Esophagus (tissue), 2 donors: ENCODE data around the gene COL24A1. TPM values are rescaled to one million over a fixed set of nuclear protein-coding genes. Genes with fewer than 3 reads are reported as not detected.

Experiments
- H3K27ac ChIP-seq, 2 donors: one replicate each; pipeline ENCODE4 v1.5.1; 2013; ENCODE audit warnings: low read depth in 2 of 2, mild to moderate bottlenecking in 2 of 2, inconsistent platforms in 1 of 2, low read length in 1 of 2, moderate library complexity in 1 of 2
- H3K27me3 ChIP-seq, 2 donors: one replicate each; pipeline ENCODE4 v1.6.1; 2013; ENCODE audit warnings: low read length in 2 of 2, control low read depth in 1 of 2, mild to moderate bottlenecking in 1 of 2; ENCODE audit not compliant: insufficient read depth in 2 of 2, control insufficient read depth in 1 of 2
- H3K36me3 ChIP-seq, 2 donors: one replicate each; pipeline ENCODE4 v1.6.1; 2013; ENCODE audit warnings: low read length in 1 of 2; ENCODE audit not compliant: control insufficient read depth in 2 of 2, insufficient read depth in 2 of 2
- H3K4me1 ChIP-seq, 2 donors: one replicate each; pipeline ENCODE4 v1.6.1; 2013; ENCODE audit warnings: low read length in 1 of 2; ENCODE audit not compliant: control insufficient read depth in 2 of 2, insufficient read depth in 2 of 2
- H3K4me3 ChIP-seq, 2 donors: one replicate each; pipeline ENCODE4 v1.5.1; 2013; ENCODE audit warnings: low read length in 2 of 2, mild to moderate bottlenecking in 2 of 2, low read depth in 1 of 2, moderate library complexity in 1 of 2
- H3K9me3 ChIP-seq, 2 donors: one replicate each; pipeline ENCODE4 v1.6.1; 2013; ENCODE audit warnings: mild to moderate bottlenecking in 2 of 2, low read depth in 1 of 2, low read length in 1 of 2, moderate library complexity in 1 of 2; ENCODE audit not compliant: control insufficient read depth in 2 of 2, insufficient read depth in 1 of 2
- WGBS, 2 donors: extraction: QIAGEN DNeasy Blood & Tissue Kit; methylation state at CpG; one replicate each; pipeline ENCODE4 v1.1.7; 2013; 5-methylcytosine and 5-hydroxymethylcytosine counted together
- polyA plus RNA-seq, 2 donors: library from polyadenylated mRNA; stranded (reverse); fragments of 200-250 nt; gene quantifications; one replicate each; pipeline ENCODE4 v1.2.3, GENCODE V29; 2013
- donor health status: healthy with polysubstance abuse.
- donor health status: Bipolar disorder and iron deficiency.

COL24A1 gene
- polyA plus RNA-seq, 2 donors = 0.14 to 0.16 TPM

DNA sequence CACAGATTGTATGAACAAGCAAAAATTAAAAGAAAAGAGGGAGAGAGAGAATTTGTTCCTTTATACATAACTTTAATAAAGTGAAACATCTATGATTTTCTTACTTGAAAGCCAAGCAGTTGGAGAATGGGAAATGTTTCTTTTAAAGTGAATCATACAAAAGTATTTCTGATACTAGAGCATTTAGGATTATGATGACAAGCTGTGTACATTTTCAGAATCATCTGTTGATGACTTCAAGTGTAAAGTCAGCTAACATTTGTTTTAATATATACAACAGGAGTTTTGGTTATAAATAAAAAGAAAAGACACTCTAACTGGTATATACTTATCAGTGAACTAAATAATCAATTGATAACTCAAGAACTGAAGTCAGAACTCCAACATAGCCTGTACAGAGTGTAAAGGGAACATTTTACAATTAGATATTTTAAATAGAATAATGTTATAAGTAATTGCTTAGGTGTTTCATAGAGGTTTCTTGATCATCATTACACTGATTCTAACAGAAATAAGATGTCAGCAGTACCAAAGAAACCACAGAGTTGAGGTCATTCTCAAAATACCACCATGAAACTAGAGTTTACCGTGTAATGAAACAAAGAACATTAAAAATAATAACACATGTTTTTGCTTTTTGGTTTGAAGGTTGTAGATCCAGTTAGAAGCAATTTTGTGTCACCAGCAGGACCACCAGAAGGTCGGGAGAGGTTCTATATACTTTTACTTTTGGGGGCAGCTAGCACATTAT lies 103.4 kb downstream of the COL24A1 start:
- no peaks in the 10 kb centered on the region for H3K9me3 ChIP-seq
- 79 to 81% methylated on average over 2 of the region's 2 CpGs for WGBS, 2 donors
- no peaks in the 10 kb centered on the region for H3K36me3 ChIP-seq
- H3K4me1 ChIP-seq = no peaks in the 10 kb centered on the region
- no peaks in the 10 kb centered on the region for H3K27me3 ChIP-seq
- H3K4me3 ChIP-seq = no peak overlapping the region
- no peak overlapping the region for H3K27ac ChIP-seq

DNA sequence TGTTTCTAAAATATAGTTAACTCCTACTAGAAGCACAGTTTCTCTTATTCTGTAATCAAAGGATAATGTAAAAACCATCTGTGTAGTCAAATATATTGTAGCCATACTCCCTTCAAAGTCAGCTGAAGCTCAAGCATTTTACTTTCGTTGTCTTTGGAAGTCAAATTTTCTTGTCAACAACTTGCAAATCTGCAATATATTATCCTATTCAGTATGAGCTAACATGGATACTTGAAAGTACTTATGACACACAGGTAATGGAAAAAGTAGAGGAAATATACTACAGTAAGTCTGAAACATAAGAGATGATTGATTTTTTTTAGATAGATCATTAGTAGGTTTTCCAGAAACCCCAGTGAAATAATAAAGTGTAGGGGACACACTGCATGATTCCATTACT lies 121.5 kb downstream of the COL24A1 start:
- Histone ChIP-seq H3K4me1 (no peaks in the 10 kb centered on the region), H3K4me3 (no peak overlapping the region), H3K36me3 (no peaks in the 10 kb centered on the region), H3K27me3 (no peaks in the 10 kb centered on the region), H3K9me3 (no peaks in the 10 kb centered on the region), H3K27ac (no peak overlapping the region)
- WGBS, 2 donors = 75 to 82% methylated on average over 1 of the region's 1 CpG

DNA sequence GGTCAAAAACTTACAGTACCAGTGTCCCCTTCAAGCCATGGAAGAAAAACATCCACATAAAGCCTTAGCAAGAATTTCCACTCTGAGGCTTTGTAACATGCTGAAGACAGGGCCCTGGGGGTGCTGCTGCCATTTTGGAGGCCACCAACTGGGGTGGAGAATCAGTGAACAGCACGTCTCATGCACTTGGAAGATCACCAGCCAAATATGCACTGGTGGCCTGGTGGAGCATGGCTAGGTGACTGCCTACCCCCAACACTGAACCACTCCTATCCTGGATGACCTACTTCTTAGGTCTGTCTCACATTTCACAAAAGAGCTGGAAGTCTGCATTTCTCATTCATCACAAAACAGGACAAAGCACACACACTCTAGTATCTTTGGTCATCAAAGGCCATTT lies 126.4 kb downstream of the COL24A1 start:
- WGBS, 2 donors = 84% methylated on average over 1 of the region's 1 CpG
- Histone ChIP-seq H3K36me3 (no peaks in the 10 kb centered on the region), H3K27ac (no peak overlapping the region), H3K4me3 (no peak overlapping the region), H3K9me3 (no peaks in the 10 kb centered on the region), H3K27me3 (no peaks in the 10 kb centered on the region), H3K4me1 (no peaks in the 10 kb centered on the region)

DNA sequence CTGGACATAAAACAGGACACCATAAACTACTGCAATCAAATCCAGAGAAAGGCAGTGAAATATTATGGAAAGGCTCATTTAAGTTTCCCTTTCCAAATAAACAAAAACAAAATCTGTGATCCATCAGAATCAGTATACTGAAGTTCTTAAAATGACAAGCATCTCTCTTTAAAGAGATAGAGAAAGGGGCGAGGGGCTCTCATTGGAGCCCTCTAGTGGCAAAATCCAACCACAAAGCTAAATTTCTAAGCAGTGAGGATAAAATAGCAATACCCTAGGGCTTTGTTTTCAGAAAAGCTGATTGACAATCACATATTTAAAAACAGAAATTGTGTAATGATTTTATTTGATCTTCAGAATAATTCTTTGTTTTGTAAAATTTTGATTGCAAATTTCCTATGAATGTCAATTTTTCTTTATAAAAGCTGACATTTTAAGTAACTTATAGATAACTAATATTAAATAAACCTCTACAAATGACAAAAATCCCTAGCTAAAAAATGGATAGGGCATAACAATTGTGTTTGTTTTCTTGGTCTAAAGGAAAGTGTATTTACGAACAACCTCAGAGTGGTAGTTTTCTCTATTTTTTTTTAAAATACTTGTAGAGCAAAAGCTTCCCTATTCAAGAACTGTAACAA lies 138.2 kb downstream of the COL24A1 start:
- no peak overlapping the region for H3K27ac ChIP-seq
- 42% methylated on average over 2 of the region's 2 CpGs for WGBS, 2 donors
- H3K4me1 ChIP-seq = no peaks in the 10 kb centered on the region
- no peaks in the 10 kb centered on the region for H3K27me3 ChIP-seq
- no peaks in the 10 kb centered on the region for H3K36me3 ChIP-seq
- no peaks in the 10 kb centered on the region for H3K9me3 ChIP-seq
- no peak overlapping the region for H3K4me3 ChIP-seq

DNA sequence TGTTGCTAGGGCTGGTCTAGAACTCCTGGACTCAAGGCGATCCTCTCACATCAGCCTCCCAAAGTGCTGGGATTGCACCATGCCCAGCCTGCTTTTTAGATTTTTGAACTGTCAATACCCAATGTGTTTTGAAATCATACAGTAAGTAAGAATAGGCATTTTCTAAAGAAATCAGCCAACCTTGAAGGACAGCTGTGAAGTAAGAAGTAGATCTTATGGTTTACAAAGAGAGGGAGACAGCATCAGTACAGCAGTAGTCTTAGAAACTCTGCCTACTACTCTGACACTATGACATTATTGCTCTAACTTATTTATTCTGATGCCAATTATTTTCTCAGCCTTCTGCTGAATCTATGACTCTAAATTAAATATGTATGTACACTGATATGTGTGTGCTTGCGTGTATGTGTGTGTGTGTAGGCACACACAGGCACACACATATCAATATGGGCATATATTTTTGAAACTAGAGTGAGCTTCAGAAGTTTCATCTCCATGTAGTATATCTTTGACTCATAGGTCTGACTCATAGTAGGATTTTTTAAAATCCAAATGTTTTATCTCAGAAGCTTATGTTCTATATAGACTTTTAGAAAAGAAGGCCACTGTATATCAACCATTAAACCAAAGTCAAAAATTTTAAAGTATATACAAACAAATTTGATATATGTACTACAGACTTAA lies 140.4 kb downstream of the COL24A1 start:
- Histone ChIP-seq H3K27me3 (no peaks in the 10 kb centered on the region), H3K9me3 (no peaks in the 10 kb centered on the region), H3K36me3 (no peaks in the 10 kb centered on the region), H3K4me3 (no peak overlapping the region), H3K27ac (no peak overlapping the region), H3K4me1 (no peaks in the 10 kb centered on the region)
- 94 to 95% methylated on average over 2 of the region's 2 CpGs for WGBS, 2 donors

GRCh38 chr1:86015375-86015774 lies 141.2 kb downstream of the COL24A1 start:
- Histone ChIP-seq H3K4me1 (no peaks in the 10 kb centered on the region), H3K9me3 (no peaks in the 10 kb centered on the region), H3K4me3 (no peak overlapping the region), H3K27ac (no peak overlapping the region), H3K27me3 (no peaks in the 10 kb centered on the region), H3K36me3 (no peaks in the 10 kb centered on the region)
- 93 to 100% methylated on average over 1 of the region's 1 CpG for WGBS, 2 donors

GRCh38 chr1:86000601-86001000 lies 156.0 kb downstream of the COL24A1 start:
- WGBS, 2 donors = 69 to 71% methylated on average over 1 of the region's 1 CpG
- H3K4me1 ChIP-seq = no peaks in the 10 kb centered on the region
- H3K27ac ChIP-seq = no peak overlapping the region
- H3K9me3 ChIP-seq = no peaks in the 10 kb centered on the region
- no peak overlapping the region for H3K4me3 ChIP-seq
- H3K27me3 ChIP-seq = no peaks in the 10 kb centered on the region
- H3K36me3 ChIP-seq = no peaks in the 10 kb centered on the region

DNA sequence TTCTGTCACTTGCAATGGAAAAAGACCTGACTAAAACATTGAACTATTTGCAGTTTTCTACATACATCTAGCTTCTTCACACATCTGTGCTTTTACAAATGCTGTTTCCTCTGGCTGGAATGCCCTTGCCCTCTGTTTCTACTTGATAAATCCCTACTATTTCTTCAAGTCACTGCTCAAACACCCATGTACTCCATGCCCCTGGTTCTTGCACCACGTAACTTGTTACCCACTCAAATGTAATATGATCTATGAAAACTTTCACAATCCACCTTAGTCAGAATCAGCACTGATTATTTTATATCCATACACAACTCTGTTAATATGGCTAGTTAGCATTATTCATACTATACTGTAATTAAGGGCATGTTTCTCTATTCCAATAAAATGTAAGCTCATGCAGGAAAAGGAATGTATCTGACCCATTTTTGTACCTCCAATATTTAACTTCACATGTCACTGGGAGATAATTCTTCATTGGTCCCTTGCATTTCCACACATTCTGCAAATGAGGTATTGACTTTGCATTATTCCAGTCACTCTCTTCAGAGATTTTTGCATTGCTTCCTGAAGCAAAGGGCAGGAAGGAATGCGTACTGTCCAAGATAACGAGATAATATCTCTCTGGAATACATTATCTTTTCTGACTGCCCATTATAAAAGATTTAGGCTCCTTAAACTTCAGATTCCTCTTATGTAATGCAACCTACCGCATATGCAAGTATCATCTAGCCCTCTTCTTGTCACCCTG lies 158.3 kb downstream of the COL24A1 start:
- Histone ChIP-seq H3K27me3 (no peaks in the 10 kb centered on the region), H3K36me3 (no peaks in the 10 kb centered on the region), H3K4me3 (no peak overlapping the region), H3K4me1 (no peaks in the 10 kb centered on the region), H3K27ac (no peak overlapping the region), H3K9me3 (no peaks in the 10 kb centered on the region)
- WGBS, 2 donors = 82 to 85% methylated on average over 4 of the region's 4 CpGs

GRCh38 chr1:85992791-85993190 lies 163.8 kb downstream of the COL24A1 start:
- Histone ChIP-seq H3K4me1 (no peaks in the 10 kb centered on the region), H3K36me3 (no peaks in the 10 kb centered on the region), H3K27ac (no peak overlapping the region), H3K4me3 (no peak overlapping the region), H3K9me3 (no peaks in the 10 kb centered on the region), H3K27me3 (no peaks in the 10 kb centered on the region)
- WGBS, 2 donors = 17 to 19% methylated on average over 2 of the region's 2 CpGs
